Tibial nerve (tissue), 3 donors: ENCODE measurements around the gene ZC4H2.

Experiments
- CTCF ChIP-seq, 5 experiments: fragments of 200-600 bp in 3 of 5; fragments of 450-650 bp in 2 of 5; sonication (generic) in 3 of 5; IDR thresholded peaks; one replicate each; pipeline ENCODE4 v1.5.1; 2016 to 2019; ENCODE audit warnings: antibody characterized with exemption in 5 of 5, mild to moderate bottlenecking in 3 of 5, moderate library complexity in 2 of 5
- POLR2A ChIP-seq, 2 donors: fragments of 450-650 bp; IDR thresholded peaks; one replicate each; pipeline ENCODE4 v1.6.1; 2017; ENCODE audit warnings: antibody characterized with exemption in 2 of 2, mild to moderate bottlenecking in 2 of 2, moderate library complexity in 2 of 2

GRCh38 chrX:64994131-64994798, 18.0 kb upstream of the ZC4H2 start:
- no peak for TF ChIP-seq CTCF (IDR thresholded peaks at IDR 0.05)
- no peak for TF ChIP-seq POLR2A (IDR thresholded peaks at IDR 0.05)
